Lower leg skin (tissue), 3 donors: ENCODE results near the gene SSR4.

Source experiments
- CTCF ChIP-seq, 3 donors: fragments of 450-650 bp; IDR thresholded peaks; one replicate each; pipeline ENCODE4 v1.5.1; 2016; ENCODE audit warnings: antibody characterized with exemption in 3 of 3, mild to moderate bottlenecking in 3 of 3, moderate library complexity in 2 of 3
- POLR2A ChIP-seq, 2 donors: fragments of 450-650 bp; IDR thresholded peaks; one replicate each; pipeline ENCODE4 v1.6.1; 2016 to 2017; ENCODE audit warnings: antibody characterized with exemption in 2 of 2, mild to moderate bottlenecking in 1 of 2, moderate library complexity in 1 of 2

GRCh38 chrX:153767674-153768055 lies 26.8 kb upstream of the SSR4 start:
- TF ChIP-seq CTCF (IDR thresholded peaks at IDR 0.05) (no peak), POLR2A (IDR thresholded peaks at IDR 0.05) (no peak)
